ENCODE measurements around the gene COPB2. TPM values are rescaled to one million over a fixed set of nuclear protein-coding genes. Genes with fewer than 3 reads are reported as not detected.

COPB2 gene
- total RNA-seq, 1 donor from 2014 or later = 165 TPM

- DNase-seq (ENCODE audit: low read depth in 2 of 2) = no peak
These were observed 81.6 kb downstream of the COPB2 start for GRCh38 chr3:139307601-139308555.

Other genes with a start within 250 kb of the COPB2 start
- 47.0 and 64.1 TPM in 2 replicates for gene MRPS22, start 45.6 kb downstream of the COPB2 start, total RNA-seq
- gene RBP2, start 86.9 kb upstream of the COPB2 start, total RNA-seq = not detected in 2 replicates
- 41.8 and 262 TPM in 2 replicates for gene RBP1, start 150.1 kb upstream of the COPB2 start, total RNA-seq

Data from dermis microvascular lymphatic vessel endothelial cell (primary cell).